ELR (cell line): Measurements from ENCODE around the gene MYH2.

Source experiments
- DNase-seq: peaks from one replicate; pipeline ENCODE4 v3.0.0-alpha.2; 2015; ENCODE audit warnings: low read depth

MYH2 gene

GRCh38 chr17:10516065-10516464, 33.4 kb downstream of the MYH2 start:
- DNase-seq: no peak

- DNase-seq: no peak
Measured at GRCh38 chr17:10513299-10514067, 36.0 kb downstream of the MYH2 start.

- no peak for DNase-seq
Measured at GRCh38 chr17:10512856-10513255, 36.6 kb downstream of the MYH2 start.

GRCh38 chr17:10499950-10500349, 49.5 kb downstream of the MYH2 start:
- no peak for DNase-seq

GRCh38 chr17:10492004-10492403, 57.5 kb downstream of the MYH2 start:
- DNase-seq: no peak

- DNase-seq: no peak
Measured at GRCh38 chr17:10482252-10482651, 67.2 kb downstream of the MYH2 start.

GRCh38 chr17:10477701-10478100, 71.8 kb downstream of the MYH2 start:
- no peak for DNase-seq

GRCh38 chr17:10474536-10474935, 74.9 kb downstream of the MYH2 start:
- no peak for DNase-seq

- DNase-seq: no peak
Measured at GRCh38 chr17:10471858-10472257, 77.6 kb downstream of the MYH2 start.
